Renal pelvis (tissue), 12 donors: ENCODE results near the gene G3BP2. TPM values are rescaled to one million over a fixed set of nuclear protein-coding genes. Genes with fewer than 3 reads are reported as not detected.
"Not testable (repeated sequence)": the region's sequence is repeated elsewhere in the genome, so short reads cannot be mapped to it uniquely, and the experiment has no call there.

ENCODE experiments used
- DNase-seq: peaks from one replicate; pipeline ENCODE4 v3.0.0-alpha.2; 2013
- long read RNA-seq, 16 experiments: transcript quantifications; one replicate each; lab custom pipeline, GENCODE V29; 2026
- polyA plus RNA-seq, 3 donors: library from polyadenylated mRNA; unstranded; fragments of 120-200 nt; gene quantifications; one replicate each; pipeline ENCODE4 v1.2.1, GENCODE V29; 2013; ENCODE audit not compliant: insufficient read length in 3 of 3

G3BP2 gene
- 100 to 1,000 TPM; 146 to 172 (median 149) TPM for polyA plus RNA-seq
- long read RNA-seq, donor 1, full-length matches to known transcripts, result 28 of 64 reads
- long read RNA-seq, donor 1, partial matches to known transcripts, result 36 of 64 reads
- long read RNA-seq, donor 1, other reads (novel, unspliced or antisense), result 0 of 64 reads
- long read RNA-seq, donor 2, full-length matches to known transcripts, result 23 of 154 reads
- long read RNA-seq, donor 2, partial matches to known transcripts, result 131 of 154 reads
- long read RNA-seq, donor 2, other reads (novel, unspliced or antisense), result 0 of 154 reads
- long read RNA-seq, donor 3, full-length matches to known transcripts, result 25 of 25 reads
- long read RNA-seq, donor 3, partial matches to known transcripts, result 0 of 25 reads
- long read RNA-seq, donor 3, other reads (novel, unspliced or antisense), result 0 of 25 reads
- long read RNA-seq, donor 4, transcript G3BP2-201 (11 exons, 2,609 nt), result major isoform, 15 of 15 reads
- long read RNA-seq, donor 4, partial matches to known transcripts, result 0 of 15 reads
- long read RNA-seq, donor 4, other reads (novel, unspliced or antisense), result 0 of 15 reads
- long read RNA-seq, donor 5, full-length matches to known transcripts, result 16 of 16 reads
- long read RNA-seq, donor 5, partial matches to known transcripts, result 0 of 16 reads
- long read RNA-seq, donor 5, other reads (novel, unspliced or antisense), result 0 of 16 reads
- long read RNA-seq, donor 6, full-length matches to known transcripts, result 36 of 244 reads
- long read RNA-seq, donor 6, partial matches to known transcripts, result 192 of 244 reads
- long read RNA-seq, donor 6, other reads (novel, unspliced or antisense), result 16 of 244 reads
- long read RNA-seq, donor 7, full-length matches to known transcripts, result 20 of 20 reads
- long read RNA-seq, donor 7, partial matches to known transcripts, result 0 of 20 reads
- long read RNA-seq, donor 7, other reads (novel, unspliced or antisense), result 0 of 20 reads
- long read RNA-seq, donor 8, full-length matches to known transcripts, result 12 of 12 reads
- long read RNA-seq, donor 8, partial matches to known transcripts, result 0 of 12 reads
- long read RNA-seq, donor 8, other reads (novel, unspliced or antisense), result 0 of 12 reads
- long read RNA-seq, donor 9, full-length matches to known transcripts, result 31 of 31 reads
- long read RNA-seq, donor 9, partial matches to known transcripts, result 0 of 31 reads
- long read RNA-seq, donor 9, other reads (novel, unspliced or antisense), result 0 of 31 reads
- long read RNA-seq, donor 10, full-length matches to known transcripts, result 24 of 29 reads
- long read RNA-seq, donor 10, partial matches to known transcripts, result 5 of 29 reads
- long read RNA-seq, donor 10, other reads (novel, unspliced or antisense), result 0 of 29 reads
- long read RNA-seq, donor 11, full-length matches to known transcripts, result 17 of 17 reads
- long read RNA-seq, donor 11, partial matches to known transcripts, result 0 of 17 reads
- long read RNA-seq, donor 11, other reads (novel, unspliced or antisense), result 0 of 17 reads
- long read RNA-seq, donor 12, full-length matches to known transcripts, result 36 of 36 reads
- long read RNA-seq, donor 12, partial matches to known transcripts, result 0 of 36 reads
- long read RNA-seq, donor 12, other reads (novel, unspliced or antisense), result 0 of 36 reads
- long read RNA-seq, donor 13, full-length matches to known transcripts, result 7 of 54 reads
- long read RNA-seq, donor 13, partial matches to known transcripts, result 47 of 54 reads
- long read RNA-seq, donor 13, other reads (novel, unspliced or antisense), result 0 of 54 reads
- long read RNA-seq, donor 14, full-length matches to known transcripts, result 29 of 37 reads
- long read RNA-seq, donor 14, partial matches to known transcripts, result 8 of 37 reads
- long read RNA-seq, donor 14, other reads (novel, unspliced or antisense), result 0 of 37 reads
- long read RNA-seq, donor 15, full-length matches to known transcripts, result 34 of 44 reads
- long read RNA-seq, donor 15, partial matches to known transcripts, result 10 of 44 reads
- long read RNA-seq, donor 15, other reads (novel, unspliced or antisense), result 0 of 44 reads
- long read RNA-seq, donor 16, full-length matches to known transcripts, result 19 of 54 reads
- long read RNA-seq, donor 16, partial matches to known transcripts, result 35 of 54 reads
- long read RNA-seq, donor 16, other reads (novel, unspliced or antisense), result 0 of 54 reads

- DNase-seq, result peak; percentile 98
These were observed at the start of gene G3BP2 for GRCh38 chr4:75673027-75673958. G3BP2 (minus strand) TSS chr4:75673411; CDS start chr4:75662025, 11,386 bp downstream.

- DNase-seq, result no peak
These were observed 49.2 kb upstream of the G3BP2 start for GRCh38 chr4:75722417-75722816.

GRCh38 chr4:75718529-75718928 is 45.3 kb upstream of the G3BP2 start:
- DNase-seq, result no peak

- no peak for DNase-seq
These were observed 44.2 kb upstream of the G3BP2 start for GRCh38 chr4:75717408-75717807.

GRCh38 chr4:75716054-75716453 is 42.8 kb upstream of the G3BP2 start:
- not testable (repeated sequence) for DNase-seq

GRCh38 chr4:75715105-75715799 is 42.0 kb upstream of the G3BP2 start:
- no peak for DNase-seq

- no peak for DNase-seq
These were observed 41.5 kb upstream of the G3BP2 start for GRCh38 chr4:75714704-75715103.

- no peak for DNase-seq
These were observed 40.8 kb upstream of the G3BP2 start for GRCh38 chr4:75714011-75714410.

GRCh38 chr4:75710246-75710645 is 37.0 kb upstream of the G3BP2 start:
- DNase-seq, result no peak

GRCh38 chr4:75708218-75708691 is 35.0 kb upstream of the G3BP2 start:
- peak; percentile 44 for DNase-seq

- DNase-seq, result no peak
These were observed 32.2 kb upstream of the G3BP2 start for GRCh38 chr4:75705198-75705977.

GRCh38 chr4:75702919-75703411 is 29.8 kb upstream of the G3BP2 start:
- no peak for DNase-seq

GRCh38 chr4:75699299-75699698 is 26.1 kb upstream of the G3BP2 start:
- DNase-seq, result no peak

GRCh38 chr4:75698963-75699228 is 25.7 kb upstream of the G3BP2 start:
- DNase-seq, result no peak

- no peak for DNase-seq
These were observed 25.2 kb upstream of the G3BP2 start for GRCh38 chr4:75698162-75698962.

GRCh38 chr4:75696581-75696980 is 23.4 kb upstream of the G3BP2 start:
- DNase-seq, result no peak
